Measurements from ENCODE around the gene FIBIN.
"Not testable (repeated sequence)": the region's sequence is repeated elsewhere in the genome, so short reads cannot be mapped to it uniquely, and the experiment has no call there.

FIBIN gene

GRCh38 chr11:26960281-26960680 lies 33.6 kb upstream of the FIBIN start:
- no peak overlapping the region for H3K4me3 ChIP-seq (ENCODE audit: low read length)
- no peak overlapping the region for H3K4me2 ChIP-seq (ENCODE audit: low read length)
- no peaks in the 10 kb centered on the region for H3K79me2 ChIP-seq (ENCODE audit: control insufficient read depth, low read length)
- no peaks in the 10 kb centered on the region for H3F3A ChIP-seq (ENCODE audit: control insufficient read depth, insufficient read depth)
- H3K27me3 ChIP-seq (ENCODE audit: control insufficient read depth, low read length) = no peaks in the 10 kb centered on the region
- no peaks in the 10 kb centered on the region for H3K4me1 ChIP-seq (ENCODE audit: control insufficient read depth, low read length)
- no peak for TF ChIP-seq EZH2phosphoT487 (IDR thresholded peaks at IDR 0.05; ENCODE audit: borderline replicate concordance, low read length)
- no peak overlapping the region for H3K27ac ChIP-seq (ENCODE audit: low read depth, low read length)
- H3K9me2 ChIP-seq (replicated peaks; ENCODE audit: control insufficient read depth, low read length) = no peaks in the 10 kb centered on the region
- H4K20me1 ChIP-seq (ENCODE audit: control insufficient read depth, insufficient read depth, low read depth, low read length) = no peaks in the 10 kb centered on the region
- no peaks in the 10 kb centered on the region for H3K9me3 ChIP-seq (ENCODE audit: control insufficient read depth, insufficient read depth, low read length)
- H3K36me3 ChIP-seq (ENCODE audit: control insufficient read depth, low read length) = no peaks in the 10 kb centered on the region

- no peak for TF ChIP-seq CTCF (IDR thresholded peaks at IDR 0.05; ENCODE audit: low read depth, low read length, poor library complexity, severe bottlenecking)
- no peak for TF ChIP-seq EZH2phosphoT487 (IDR thresholded peaks at IDR 0.05; ENCODE audit: borderline replicate concordance, low read length)
These were observed 30.1 kb upstream of the FIBIN start for GRCh38 chr11:26963764-26964163.

GRCh38 chr11:26964339-26964738 lies 29.6 kb upstream of the FIBIN start:
- TF ChIP-seq CTCF (IDR thresholded peaks at IDR 0.05; ENCODE audit: low read depth, low read length, poor library complexity, severe bottlenecking) = no peak
- TF ChIP-seq EZH2phosphoT487 (IDR thresholded peaks at IDR 0.05; ENCODE audit: borderline replicate concordance, low read length) = no peak
- no peak overlapping the region for H3K4me3 ChIP-seq (ENCODE audit: low read length)
- H3K27ac ChIP-seq (ENCODE audit: low read depth, low read length) = no peak overlapping the region
- H3K9me3 ChIP-seq (ENCODE audit: control insufficient read depth, insufficient read depth, low read length) = no peaks in the 10 kb centered on the region
- no peaks in the 10 kb centered on the region for H3K36me3 ChIP-seq (ENCODE audit: control insufficient read depth, low read length)
- no peaks in the 10 kb centered on the region for H3K9me2 ChIP-seq (replicated peaks; ENCODE audit: control insufficient read depth, low read length)
- no peaks in the 10 kb centered on the region for H3K4me1 ChIP-seq (ENCODE audit: control insufficient read depth, low read length)
- no peaks in the 10 kb centered on the region for H4K20me1 ChIP-seq (ENCODE audit: control insufficient read depth, insufficient read depth, low read depth, low read length)
- no peaks in the 10 kb centered on the region for H3K27me3 ChIP-seq (ENCODE audit: control insufficient read depth, low read length)
- no peak overlapping the region for H3K4me2 ChIP-seq (ENCODE audit: low read length)
- no peaks in the 10 kb centered on the region for H3K79me2 ChIP-seq (ENCODE audit: control insufficient read depth, low read length)
- H3F3A ChIP-seq (ENCODE audit: control insufficient read depth, insufficient read depth) = no peaks in the 10 kb centered on the region

More at GRCh38 chr11:26963764-26964163, 30.1 kb upstream of the FIBIN start:
- Histone ChIP-seq H3K9me2 (replicated peaks; ENCODE audit: control insufficient read depth, low read length) (no peaks in the 10 kb centered on the region), H3K4me2 (ENCODE audit: low read length) (no peak overlapping the region), H3F3A (ENCODE audit: control insufficient read depth, insufficient read depth) (no peaks in the 10 kb centered on the region), H3K27me3 (ENCODE audit: control insufficient read depth, low read length) (no peaks in the 10 kb centered on the region), H3K27ac (ENCODE audit: low read depth, low read length) (no peak overlapping the region), H3K4me3 (ENCODE audit: low read length) (no peak overlapping the region), H3K4me1 (ENCODE audit: control insufficient read depth, low read length) (no peaks in the 10 kb centered on the region), H3K79me2 (ENCODE audit: control insufficient read depth, low read length) (no peaks in the 10 kb centered on the region), H4K20me1 (ENCODE audit: control insufficient read depth, insufficient read depth, low read depth, low read length) (no peaks in the 10 kb centered on the region), H3K36me3 (ENCODE audit: control insufficient read depth, low read length) (no peaks in the 10 kb centered on the region), H3K9me3 (ENCODE audit: control insufficient read depth, insufficient read depth, low read length) (no peaks in the 10 kb centered on the region)

- H3K27ac ChIP-seq (ENCODE audit: low read depth, low read length); H3K4me2 ChIP-seq (ENCODE audit: low read length): not testable (repeated sequence)
These were observed 28.9 kb upstream of the FIBIN start for GRCh38 chr11:26964847-26965485.

More at GRCh38 chr11:26964847-26965485, 28.9 kb upstream of the FIBIN start:
- not testable (repeated sequence) for H3K79me2 ChIP-seq (ENCODE audit: control insufficient read depth, low read length); H3K4me1 ChIP-seq (ENCODE audit: control insufficient read depth, low read length); H4K20me1 ChIP-seq (ENCODE audit: control insufficient read depth, insufficient read depth, low read depth, low read length); H3K36me3 ChIP-seq (ENCODE audit: control insufficient read depth, low read length); H3F3A ChIP-seq (ENCODE audit: control insufficient read depth, insufficient read depth); H3K4me3 ChIP-seq (ENCODE audit: low read length); H3K9me3 ChIP-seq (ENCODE audit: control insufficient read depth, insufficient read depth, low read length); H3K27me3 ChIP-seq (ENCODE audit: control insufficient read depth, low read length); H3K9me2 ChIP-seq (replicated peaks; ENCODE audit: control insufficient read depth, low read length)

Measured in DOHH2 (cell line).